Measurements from ENCODE around the gene RDX. TPM values are rescaled to one million over a fixed set of nuclear protein-coding genes. Genes with fewer than 3 reads are reported as not detected.

The RDX gene
- total RNA-seq, 1 experiment from 2014 or later: 131 TPM

DNA sequence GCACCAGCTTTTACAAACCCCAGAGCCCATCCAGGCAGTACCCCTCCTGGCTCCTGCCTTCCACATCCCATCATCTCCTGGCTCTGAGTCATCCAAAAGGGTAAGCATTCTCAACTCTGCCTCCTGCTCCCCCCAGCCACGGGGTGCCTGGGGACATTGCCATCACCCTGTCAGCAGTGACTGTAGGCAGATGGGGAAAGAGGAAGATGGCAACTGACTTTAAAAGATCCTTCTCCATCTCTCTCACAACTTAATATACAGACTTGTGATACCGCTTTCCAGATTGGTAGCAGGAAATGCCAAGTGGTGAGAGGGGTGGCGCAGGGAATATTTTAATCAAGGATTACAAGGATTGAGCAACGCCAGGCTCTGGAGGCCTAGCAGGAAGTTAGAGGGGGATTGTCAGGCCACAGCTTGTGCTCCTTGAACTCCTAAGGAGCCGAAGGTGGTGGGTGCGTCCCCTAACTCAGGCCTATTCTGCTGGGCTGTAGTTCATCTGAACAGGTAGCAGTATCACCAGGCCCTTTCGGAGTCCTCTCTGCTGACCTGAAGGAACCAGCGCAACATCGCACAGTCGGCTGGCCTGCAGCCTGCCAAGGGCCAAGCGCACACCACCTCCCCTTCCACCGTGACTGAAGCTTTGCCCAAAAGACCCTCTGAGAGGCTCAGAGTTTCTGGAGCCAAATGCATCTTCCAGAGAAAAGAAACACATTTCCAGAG is 119.9 kb downstream of the RDX start:
- H3K27me3 ChIP-seq (ENCODE audit: insufficient read depth, low read length): no peaks in the 10 kb centered on the region
- ChIA-PET CTCF (no interaction called here), POLR2A (no interaction called here), RAD21 (ENCODE audit: low non-redundant PET in 1 of 2, low total read pairs in 2 of 2, uncharacterized antibody in 2 of 2, unreplicated experiment in 2 of 2) (no interaction called here)
- H2AFZ ChIP-seq (ENCODE audit: low read depth, low read length, poor library complexity, severe bottlenecking): no peak overlapping the region
- no peak overlapping the region for H3K4me2 ChIP-seq (ENCODE audit: low read length)
- H3K4me1 ChIP-seq (ENCODE audit: control insufficient read depth in 1 of 2, insufficient read depth in 2 of 2, low read length in 2 of 2): peaks cover 8 to 22% of the 10 kb centered on the region in 2 experiments; a peak in 3 of 4 replicates
- no peak overlapping the region for H3K4me3 ChIP-seq (replicated peaks in 1 of 2; ENCODE audit: low read depth in 1 of 2, low read length in 2 of 2)
- no TSS peak for BruUV-seq (replicated peaks)
- no peaks in the 10 kb centered on the region for H3K79me2 ChIP-seq (ENCODE audit: insufficient read depth, low read length)
- H3K9me2 ChIP-seq (ENCODE audit: insufficient read depth): no peaks in the 10 kb centered on the region
- no peaks in the 10 kb centered on the region for H3K9me3 ChIP-seq (ENCODE audit: control insufficient read depth in 1 of 2, insufficient read depth in 1 of 2, low read depth in 1 of 2, low read length in 2 of 2)
- DNase-seq (ENCODE audit: low read depth, low spot score) (no peak), ATAC-seq (no peak)
- no peaks in the 10 kb centered on the region for H3K36me3 ChIP-seq (ENCODE audit: control insufficient read depth in 1 of 2, insufficient read depth in 2 of 2, low read length in 2 of 2)
- H3K27ac ChIP-seq (ENCODE audit: low read depth, low read length): no peak overlapping the region
- no peak for TF ChIP-seq ELF1 (IDR thresholded peaks at IDR 0.05; ENCODE audit: borderline replicate concordance, low read depth)
- no peaks in the 10 kb centered on the region for H4K20me1 ChIP-seq (ENCODE audit: insufficient read depth)
- no peak overlapping the region for H3K9ac ChIP-seq (ENCODE audit: low read length)
- intact Hi-C loops (cut with micrococcal nuclease): no loop called here

DNA sequence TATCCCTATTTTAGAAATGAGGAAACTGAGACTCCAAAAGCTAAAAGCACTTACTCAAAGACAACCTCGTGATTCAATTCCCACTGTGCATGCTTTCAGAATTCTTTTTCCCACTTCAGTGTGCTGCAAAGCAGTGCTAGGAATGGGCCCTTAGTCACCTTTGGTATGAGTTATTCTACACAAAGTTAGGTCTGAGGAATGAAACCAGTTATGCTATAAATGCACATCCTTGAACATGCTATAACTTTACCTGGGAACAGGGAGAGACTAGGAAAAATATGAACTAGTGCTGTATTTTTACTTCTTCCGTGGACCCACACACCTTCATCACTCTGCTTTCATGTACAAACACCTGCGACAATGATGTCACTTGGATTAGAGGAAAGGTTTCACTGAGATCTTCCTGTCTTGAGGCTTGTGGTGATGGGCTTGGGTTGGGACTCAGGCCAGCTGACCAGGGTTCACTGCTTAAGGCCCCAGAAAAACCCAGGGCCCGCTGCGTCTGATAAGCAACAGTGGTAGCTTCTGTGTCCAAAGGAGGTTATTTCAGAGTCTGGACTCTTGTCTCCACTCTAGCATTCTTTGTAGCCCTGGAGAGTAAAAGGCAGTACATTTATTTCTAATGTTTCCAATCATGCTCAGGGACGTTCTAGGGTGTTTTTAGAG is 121.6 kb downstream of the RDX start:
- Histone ChIP-seq H3K9ac (ENCODE audit: low read length) (no peak overlapping the region), H4K20me1 (ENCODE audit: insufficient read depth) (no peaks in the 10 kb centered on the region), H2AFZ (ENCODE audit: low read depth, low read length, poor library complexity, severe bottlenecking) (no peak overlapping the region), H3K36me3 (ENCODE audit: control insufficient read depth in 1 of 2, insufficient read depth in 2 of 2, low read length in 2 of 2) (no peaks in the 10 kb centered on the region), H3K27me3 (ENCODE audit: insufficient read depth, low read length) (no peaks in the 10 kb centered on the region), H3K4me3 (replicated peaks in 1 of 2; ENCODE audit: low read depth in 1 of 2, low read length in 2 of 2) (no peak overlapping the region), H3K4me2 (ENCODE audit: low read length) (peak overlapping the region; percentile 59; the same call in 1 of the 2 replicates), H3K9me2 (ENCODE audit: insufficient read depth) (no peaks in the 10 kb centered on the region), H3K9me3 (ENCODE audit: control insufficient read depth in 1 of 2, insufficient read depth in 1 of 2, low read depth in 1 of 2, low read length in 2 of 2) (no peaks in the 10 kb centered on the region), H3K4me1 (ENCODE audit: control insufficient read depth in 1 of 2, insufficient read depth in 2 of 2, low read length in 2 of 2) (peaks cover 8 to 22% of the 10 kb centered on the region in 2 experiments; a peak in 3 of 4 replicates), H3K79me2 (ENCODE audit: insufficient read depth, low read length) (no peaks in the 10 kb centered on the region), H3K27ac (ENCODE audit: low read depth, low read length) (no peak overlapping the region)
- ChIA-PET CTCF (no interaction called here), POLR2A (no interaction called here), RAD21 (ENCODE audit: low non-redundant PET in 1 of 2, low total read pairs in 2 of 2, uncharacterized antibody in 2 of 2, unreplicated experiment in 2 of 2) (no interaction called here)
- no peak for ATAC-seq
- TSS peak; percentile 25 for BruUV-seq (replicated peaks)
- intact Hi-C loops (cut with micrococcal nuclease): loop anchor here (1.0 kb wide), 1 partner anchor 202 kb away; no protein-coding TSS in a partner anchor
- DNase-seq (ENCODE audit: low read depth, low spot score): no peak
- TF ChIP-seq RAD21 (IDR thresholded peaks at IDR 0.05; ENCODE audit: low read depth): no peak
- no peak for TF ChIP-seq SP1 (IDR thresholded peaks at IDR 0.05; ENCODE audit: low read depth)
- TF ChIP-seq, protein P1, sequence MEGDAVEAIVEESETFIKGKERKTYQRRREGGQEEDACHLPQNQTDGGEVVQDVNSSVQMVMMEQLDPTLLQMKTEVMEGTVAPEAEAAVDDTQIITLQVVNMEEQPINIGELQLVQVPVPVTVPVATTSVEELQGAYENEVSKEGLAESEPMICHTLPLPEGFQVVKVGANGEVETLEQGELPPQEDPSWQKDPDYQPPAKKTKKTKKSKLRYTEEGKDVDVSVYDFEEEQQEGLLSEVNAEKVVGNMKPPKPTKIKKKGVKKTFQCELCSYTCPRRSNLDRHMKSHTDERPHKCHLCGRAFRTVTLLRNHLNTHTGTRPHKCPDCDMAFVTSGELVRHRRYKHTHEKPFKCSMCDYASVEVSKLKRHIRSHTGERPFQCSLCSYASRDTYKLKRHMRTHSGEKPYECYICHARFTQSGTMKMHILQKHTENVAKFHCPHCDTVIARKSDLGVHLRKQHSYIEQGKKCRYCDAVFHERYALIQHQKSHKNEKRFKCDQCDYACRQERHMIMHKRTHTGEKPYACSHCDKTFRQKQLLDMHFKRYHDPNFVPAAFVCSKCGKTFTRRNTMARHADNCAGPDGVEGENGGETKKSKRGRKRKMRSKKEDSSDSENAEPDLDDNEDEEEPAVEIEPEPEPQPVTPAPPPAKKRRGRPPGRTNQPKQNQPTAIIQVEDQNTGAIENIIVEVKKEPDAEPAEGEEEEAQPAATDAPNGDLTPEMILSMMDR (IDR thresholded peaks at IDR 0.05 in 2 of 3, conservative IDR thresholded peaks at IDR 0.05 in 1 of 3; ENCODE audit: borderline replicate concordance in 1 of 3, insufficient read depth in 1 of 3, low read depth in 2 of 3, low read length in 2 of 3): no peak
